Activated CD4-positive, alpha-beta T cell treated with anti-CD3 and anti-CD28 coated beads for 24 hours (primary cell): ENCODE measurements around the gene NAA10.

Experiments
- DNase-seq, 2 donors: peaks; one replicate each; pipeline ENCODE4 v3.0.0-alpha.2; 2020; ENCODE audit warnings: low read depth in 2 of 2

The NAA10 gene

GRCh38 chrX:153966841-153967535, 32.2 kb upstream of the NAA10 start:
- no peak for DNase-seq

- no peak for DNase-seq
Measured at GRCh38 chrX:153966283-153966688, 31.4 kb upstream of the NAA10 start.

GRCh38 chrX:153965406-153965805, 30.6 kb upstream of the NAA10 start:
- DNase-seq, result no peak

- DNase-seq, result no peak
Measured at GRCh38 chrX:153964105-153964504, 29.3 kb upstream of the NAA10 start.

GRCh38 chrX:153963546-153963945, 28.7 kb upstream of the NAA10 start:
- no peak for DNase-seq

- DNase-seq, result no peak
Measured at GRCh38 chrX:153961292-153961691, 26.5 kb upstream of the NAA10 start.

GRCh38 chrX:153960786-153961185, 25.9 kb upstream of the NAA10 start:
- DNase-seq, result no peak

- DNase-seq, result no peak
Measured at GRCh38 chrX:153960077-153960476, 25.2 kb upstream of the NAA10 start.

- DNase-seq, result no peak
Measured at GRCh38 chrX:153959649-153960048, 24.8 kb upstream of the NAA10 start.

- DNase-seq, result no peak
Measured at GRCh38 chrX:153958605-153959004, 23.8 kb upstream of the NAA10 start.

- DNase-seq, result no peak
Measured at GRCh38 chrX:153957224-153957623, 22.4 kb upstream of the NAA10 start.

GRCh38 chrX:153956044-153956907, 21.4 kb upstream of the NAA10 start:
- no peak for DNase-seq

- DNase-seq, result no peak
Measured at GRCh38 chrX:153955228-153955732, 20.4 kb upstream of the NAA10 start.

GRCh38 chrX:153954558-153955227, 19.9 kb upstream of the NAA10 start:
- no peak for DNase-seq

GRCh38 chrX:153953892-153954557, 19.2 kb upstream of the NAA10 start:
- no peak for DNase-seq

- DNase-seq, result peak; percentile 63 to 72
Measured at GRCh38 chrX:153953342-153953830, 18.5 kb upstream of the NAA10 start.

- no peak for DNase-seq
Measured at GRCh38 chrX:153952373-153953026, 17.7 kb upstream of the NAA10 start.

- DNase-seq, result no peak
Measured at GRCh38 chrX:153951683-153952372, 17.0 kb upstream of the NAA10 start.

- no peak for DNase-seq
Measured at GRCh38 chrX:153950127-153950526, 15.3 kb upstream of the NAA10 start.
